ENCODE data around the gene HSD17B2.

Gene HSD17B2

DNA sequence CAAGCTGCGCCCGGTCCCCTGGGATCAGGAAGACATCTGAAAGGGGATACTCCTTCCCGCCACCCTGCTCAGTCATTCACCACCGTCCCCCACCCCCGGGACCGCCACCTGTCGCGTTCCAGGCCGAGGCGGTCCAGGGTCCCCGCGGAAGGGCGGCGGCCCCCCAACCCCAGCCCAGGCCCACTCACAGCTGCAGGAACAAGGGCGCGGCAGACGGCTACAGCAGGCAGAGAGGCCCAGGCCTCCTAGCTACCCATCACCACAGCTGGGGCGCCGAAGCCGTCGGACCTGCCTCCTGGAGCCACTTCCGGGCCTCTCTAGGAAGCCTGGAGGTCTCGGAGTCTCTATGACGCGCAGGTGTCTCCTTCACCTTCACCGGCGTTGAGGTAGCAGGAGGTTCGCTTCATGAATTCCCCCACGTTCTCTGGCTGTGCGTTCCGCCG lies 23.8 kb upstream of the HSD17B2 start, which contains the start of gene SDR42E1:
SDR42E1 (minus strand) TSS at position 272 of the 443 bp plus-strand sequence. CDS start 10,612 bp downstream, outside the sequence.
- H4K8ac ChIP-seq (ENCODE audit: low read depth, low read length), result no peak within 1 kb of the TSS
- no peak within 1 kb of the TSS for H2BK120ac ChIP-seq (ENCODE audit: insufficient read depth, low read length, poor library complexity)
- no peak within 1 kb of the TSS for H3K14ac ChIP-seq (ENCODE audit: low read length)
- no peak within 1 kb of the TSS for H3K4ac ChIP-seq (ENCODE audit: low read depth, low read length)
- no peak within 1 kb of the TSS for H3K23ac ChIP-seq (ENCODE audit: low read length)
- H3K27ac ChIP-seq (ENCODE audit: low read depth, low read length), result no peak within 1 kb of the TSS
- no peaks in the 10 kb centered on the region for H3K36me3 ChIP-seq (ENCODE audit: control insufficient read depth in 1 of 2, insufficient read depth in 2 of 2, low read length in 2 of 2)
- no peak within 1 kb of the TSS for H2AFZ ChIP-seq (ENCODE audit: insufficient read depth, low read length, poor library complexity)
- H2BK5ac ChIP-seq (ENCODE audit: low read depth, low read length, poor library complexity), result no peak within 1 kb of the TSS
- H3K79me1 ChIP-seq (ENCODE audit: low read length), result no peaks in the 10 kb centered on the region
- no peaks in the 10 kb centered on the region for H3K4me1 ChIP-seq (ENCODE audit: control insufficient read depth in 1 of 2, insufficient read depth in 2 of 2, low read length in 2 of 2)
- no peaks in the 10 kb centered on the region for H3K79me2 ChIP-seq (ENCODE audit: control insufficient read depth, insufficient read depth, low read length, poor library complexity)
- no peak within 1 kb of the TSS for H4K91ac ChIP-seq (ENCODE audit: low read depth, low read length)
- no CpG with 5 or more reads among the region's 32 CpGs for WGBS (ENCODE audit: extremely low coverage, insufficient coverage, insufficient read length)
- peaks cover 12% of the 10 kb centered on the region for H3K9me3 ChIP-seq (ENCODE audit: insufficient read depth, low read depth, low read length)
- no peak within 1 kb of the TSS for H2AK5ac ChIP-seq (ENCODE audit: low read length)
- DNase-seq, result no peak
- no peak within 1 kb of the TSS for H4K12ac ChIP-seq (ENCODE audit: low read depth, low read length)
- H3K4me2 ChIP-seq (ENCODE audit: low read length), result no peak within 1 kb of the TSS
- H3K27me3 ChIP-seq (ENCODE audit: insufficient read depth, low read length), result no peaks in the 10 kb centered on the region
- H3K18ac ChIP-seq (ENCODE audit: low read length), result no peak within 1 kb of the TSS
- no peak within 1 kb of the TSS for H2BK12ac ChIP-seq (ENCODE audit: low read length)
- peak within 1 kb of the TSS; percentile 58 for H3K4me3 ChIP-seq (ENCODE audit: low read depth, low read length)
- H3K9ac ChIP-seq (ENCODE audit: low read length), result no peak within 1 kb of the TSS

DNA sequence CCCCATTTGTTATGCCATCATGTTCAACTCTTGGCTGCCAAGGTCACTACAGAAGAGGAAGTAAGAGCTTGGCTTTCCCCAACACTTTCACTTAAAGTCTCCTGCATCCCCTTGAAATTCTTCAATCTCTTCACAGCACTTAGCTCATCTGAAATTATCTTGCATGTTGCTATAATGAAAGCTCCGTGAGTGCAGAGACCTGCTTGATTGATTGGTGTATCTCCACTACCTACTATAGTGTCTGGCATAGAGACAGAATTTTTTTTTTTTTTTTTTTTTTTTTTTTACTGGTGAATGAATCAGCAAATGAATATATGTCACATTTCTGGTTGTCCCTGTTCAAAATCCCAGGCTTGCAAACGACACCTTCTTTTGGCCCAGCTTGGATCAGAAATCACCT lies 21.9 kb upstream of the HSD17B2 start:
- DNase-seq, result no peak
- H3K9me3 ChIP-seq (ENCODE audit: insufficient read depth, low read depth, low read length), result peaks cover 12% of the 10 kb centered on the region
- no peaks in the 10 kb centered on the region for H3K27me3 ChIP-seq (ENCODE audit: insufficient read depth, low read length)
- H2BK5ac ChIP-seq (ENCODE audit: low read depth, low read length, poor library complexity), result no peak overlapping the region
- H2BK12ac ChIP-seq (ENCODE audit: low read length), result no peak overlapping the region
- no peak overlapping the region for H3K4ac ChIP-seq (ENCODE audit: low read depth, low read length)
- no peak overlapping the region for H3K18ac ChIP-seq (ENCODE audit: low read length)
- no peaks in the 10 kb centered on the region for H3K36me3 ChIP-seq (ENCODE audit: control insufficient read depth in 1 of 2, insufficient read depth in 2 of 2, low read length in 2 of 2)
- no peak overlapping the region for H2AK5ac ChIP-seq (ENCODE audit: low read length)
- no CpG with 5 or more reads among the region's 2 CpGs for WGBS (ENCODE audit: extremely low coverage, insufficient coverage, insufficient read length)
- H3K23ac ChIP-seq (ENCODE audit: low read length), result no peak overlapping the region
- no peak overlapping the region for H3K4me2 ChIP-seq (ENCODE audit: low read length)
- H3K79me2 ChIP-seq (ENCODE audit: control insufficient read depth, insufficient read depth, low read length, poor library complexity), result no peaks in the 10 kb centered on the region
- H3K9ac ChIP-seq (ENCODE audit: low read length), result no peak overlapping the region
- H2AFZ ChIP-seq (ENCODE audit: insufficient read depth, low read length, poor library complexity), result no peak overlapping the region
- no peaks in the 10 kb centered on the region for H3K79me1 ChIP-seq (ENCODE audit: low read length)
- no peak overlapping the region for H3K14ac ChIP-seq (ENCODE audit: low read length)
- no peak overlapping the region for H4K12ac ChIP-seq (ENCODE audit: low read depth, low read length)
- no peaks in the 10 kb centered on the region for H3K4me1 ChIP-seq (ENCODE audit: control insufficient read depth in 1 of 2, insufficient read depth in 2 of 2, low read length in 2 of 2)
- H4K8ac ChIP-seq (ENCODE audit: low read depth, low read length), result no peak overlapping the region
- no peak overlapping the region for H3K27ac ChIP-seq (ENCODE audit: low read depth, low read length)
- no peak overlapping the region for H3K4me3 ChIP-seq (ENCODE audit: low read depth, low read length)
- no peak overlapping the region for H4K91ac ChIP-seq (ENCODE audit: low read depth, low read length)
- no peak overlapping the region for H2BK120ac ChIP-seq (ENCODE audit: insufficient read depth, low read length, poor library complexity)

DNA sequence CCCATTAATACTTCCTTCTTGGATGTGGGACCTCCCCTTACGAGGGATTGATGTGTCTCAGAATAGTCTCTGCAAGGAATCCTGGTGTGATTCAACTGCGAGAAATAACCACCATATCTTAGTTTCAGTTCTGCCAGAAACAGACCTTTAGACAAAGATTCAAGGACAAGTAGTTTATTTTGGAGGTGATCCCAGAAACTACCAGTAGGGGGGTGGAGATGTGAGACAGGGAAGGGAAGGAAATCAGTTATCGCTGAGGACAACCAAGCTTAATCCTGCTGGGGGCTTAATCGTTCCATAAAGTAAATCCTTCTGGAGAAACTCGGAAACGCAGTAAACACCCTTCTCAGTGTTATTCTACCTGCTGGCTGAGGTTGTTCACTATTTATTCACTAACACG lies 18.8 kb upstream of the HSD17B2 start:
- Histone ChIP-seq H2BK5ac (ENCODE audit: low read depth, low read length, poor library complexity) (no peak overlapping the region), H2BK120ac (ENCODE audit: insufficient read depth, low read length, poor library complexity) (no peak overlapping the region), H3K9me3 (ENCODE audit: insufficient read depth, low read depth, low read length) (peaks cover 3% of the 10 kb centered on the region), H3K4me1 (ENCODE audit: control insufficient read depth in 1 of 2, insufficient read depth in 2 of 2, low read length in 2 of 2) (no peaks in the 10 kb centered on the region), H2AK5ac (ENCODE audit: low read length) (no peak overlapping the region), H3K23ac (ENCODE audit: low read length) (no peak overlapping the region), H2AFZ (ENCODE audit: insufficient read depth, low read length, poor library complexity) (no peak overlapping the region), H3K36me3 (ENCODE audit: control insufficient read depth in 1 of 2, insufficient read depth in 2 of 2, low read length in 2 of 2) (no peaks in the 10 kb centered on the region), H3K4me2 (ENCODE audit: low read length) (no peak overlapping the region), H3K18ac (ENCODE audit: low read length) (no peak overlapping the region), H4K91ac (ENCODE audit: low read depth, low read length) (no peak overlapping the region), H3K27ac (ENCODE audit: low read depth, low read length) (no peak overlapping the region), H3K4me3 (ENCODE audit: low read depth, low read length) (no peak overlapping the region), H3K9ac (ENCODE audit: low read length) (no peak overlapping the region), H2BK12ac (ENCODE audit: low read length) (no peak overlapping the region), H4K8ac (ENCODE audit: low read depth, low read length) (no peak overlapping the region), H3K27me3 (ENCODE audit: insufficient read depth, low read length) (no peaks in the 10 kb centered on the region), H3K79me1 (ENCODE audit: low read length) (no peaks in the 10 kb centered on the region), H3K79me2 (ENCODE audit: control insufficient read depth, insufficient read depth, low read length, poor library complexity) (no peaks in the 10 kb centered on the region), H3K4ac (ENCODE audit: low read depth, low read length) (no peak overlapping the region), H3K14ac (ENCODE audit: low read length) (no peak overlapping the region), H4K12ac (ENCODE audit: low read depth, low read length) (no peak overlapping the region)
- no CpG with 5 or more reads among the region's 7 CpGs for WGBS (ENCODE audit: extremely low coverage, insufficient coverage, insufficient read length)
- peak in 1 of 2 donors; percentile 24 for DNase-seq

DNA sequence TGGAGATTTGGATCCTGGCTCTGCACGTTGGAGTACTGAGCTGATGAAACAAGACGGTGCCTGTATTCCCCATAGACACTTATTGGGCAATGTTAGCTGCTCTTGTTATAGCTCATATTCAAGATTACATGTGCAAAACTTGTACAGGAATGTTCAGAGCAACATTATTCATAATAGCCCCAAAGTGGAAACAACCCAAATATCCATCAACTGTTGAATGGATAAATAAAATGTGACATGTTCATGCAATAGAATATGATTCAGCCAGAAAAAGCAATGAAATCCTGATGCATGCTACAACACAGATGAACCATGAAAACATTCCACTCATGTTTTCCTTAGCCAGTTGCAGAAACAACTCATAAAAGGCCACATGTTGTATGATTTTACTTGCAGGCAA lies 18.1 kb upstream of the HSD17B2 start:
- no peak overlapping the region for H3K4me2 ChIP-seq (ENCODE audit: low read length)
- no peak overlapping the region for H3K18ac ChIP-seq (ENCODE audit: low read length)
- no peak overlapping the region for H4K8ac ChIP-seq (ENCODE audit: low read depth, low read length)
- H2BK12ac ChIP-seq (ENCODE audit: low read length), result no peak overlapping the region
- no CpG with 5 or more reads among the region's 2 CpGs for WGBS (ENCODE audit: extremely low coverage, insufficient coverage, insufficient read length)
- no peak overlapping the region for H2BK5ac ChIP-seq (ENCODE audit: low read depth, low read length, poor library complexity)
- H3K23ac ChIP-seq (ENCODE audit: low read length), result no peak overlapping the region
- no peak overlapping the region for H2AFZ ChIP-seq (ENCODE audit: insufficient read depth, low read length, poor library complexity)
- H4K12ac ChIP-seq (ENCODE audit: low read depth, low read length), result no peak overlapping the region
- no peak overlapping the region for H3K14ac ChIP-seq (ENCODE audit: low read length)
- H3K9me3 ChIP-seq (ENCODE audit: insufficient read depth, low read depth, low read length), result no peaks in the 10 kb centered on the region
- H3K36me3 ChIP-seq (ENCODE audit: control insufficient read depth in 1 of 2, insufficient read depth in 2 of 2, low read length in 2 of 2), result no peaks in the 10 kb centered on the region
- no peak overlapping the region for H3K27ac ChIP-seq (ENCODE audit: low read depth, low read length)
- H4K91ac ChIP-seq (ENCODE audit: low read depth, low read length), result no peak overlapping the region
- H3K4ac ChIP-seq (ENCODE audit: low read depth, low read length), result no peak overlapping the region
- H3K4me1 ChIP-seq (ENCODE audit: control insufficient read depth in 1 of 2, insufficient read depth in 2 of 2, low read length in 2 of 2), result no peaks in the 10 kb centered on the region
- no peak overlapping the region for H2AK5ac ChIP-seq (ENCODE audit: low read length)
- H3K79me2 ChIP-seq (ENCODE audit: control insufficient read depth, insufficient read depth, low read length, poor library complexity), result no peaks in the 10 kb centered on the region
- no peaks in the 10 kb centered on the region for H3K79me1 ChIP-seq (ENCODE audit: low read length)
- H3K27me3 ChIP-seq (ENCODE audit: insufficient read depth, low read length), result no peaks in the 10 kb centered on the region
- peak in 1 of 2 donors; percentile 17 for DNase-seq
- H3K9ac ChIP-seq (ENCODE audit: low read length), result no peak overlapping the region
- no peak overlapping the region for H2BK120ac ChIP-seq (ENCODE audit: insufficient read depth, low read length, poor library complexity)
- no peak overlapping the region for H3K4me3 ChIP-seq (ENCODE audit: low read depth, low read length)
